ENCODE measurements around the gene HS6ST2.

HS6ST2 gene

DNA sequence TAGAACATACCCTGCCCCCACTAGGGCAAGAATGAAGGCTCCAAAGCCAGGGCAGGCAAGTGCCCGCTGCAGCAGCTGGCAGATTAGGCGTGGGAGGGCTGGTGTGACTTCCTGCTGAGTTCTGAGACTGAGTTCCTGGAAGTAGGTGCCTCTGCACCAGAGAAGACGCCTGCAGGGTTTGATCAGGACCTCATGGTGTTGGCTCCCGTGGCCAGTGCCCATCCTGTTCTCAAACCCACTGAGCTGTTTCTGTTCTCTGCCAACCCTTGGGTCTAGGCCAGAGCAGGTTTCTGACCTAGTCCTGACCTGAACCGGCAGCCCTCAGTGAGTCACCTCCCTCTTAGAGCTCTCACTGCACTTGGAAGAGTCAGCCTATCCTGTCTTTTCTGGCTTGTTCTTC lies 220.7 kb downstream of the HS6ST2 start:
- no peak for DNase-seq

DNA sequence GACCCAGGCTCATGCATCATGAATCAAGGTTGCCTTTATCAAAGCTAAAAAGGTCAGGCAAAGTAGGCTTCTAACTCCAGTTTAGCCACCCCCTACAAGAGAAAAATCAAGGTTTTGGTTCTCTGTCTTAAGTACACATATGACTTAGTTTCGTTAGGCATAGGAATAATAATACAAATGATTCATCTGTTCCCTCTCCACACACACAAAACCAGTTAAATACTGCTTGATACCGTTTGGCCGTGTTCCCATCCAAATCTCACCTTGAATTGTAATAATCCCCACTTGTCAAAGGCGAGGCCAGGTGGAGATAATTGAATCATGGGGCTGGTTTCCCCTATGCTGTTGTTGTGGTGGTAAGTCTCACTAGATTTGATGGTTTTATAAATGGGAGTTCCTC lies 226.2 kb downstream of the HS6ST2 start:
- DNase-seq: no peak

GRCh38 chrX:132730726-132731125 lies 227.7 kb downstream of the HS6ST2 start:
- no peak for DNase-seq

- DNase-seq: no peak
These were observed 228.2 kb downstream of the HS6ST2 start for GRCh38 chrX:132730266-132730665.

GRCh38 chrX:132728296-132728695 lies 230.1 kb downstream of the HS6ST2 start:
- DNase-seq: no peak

DNA sequence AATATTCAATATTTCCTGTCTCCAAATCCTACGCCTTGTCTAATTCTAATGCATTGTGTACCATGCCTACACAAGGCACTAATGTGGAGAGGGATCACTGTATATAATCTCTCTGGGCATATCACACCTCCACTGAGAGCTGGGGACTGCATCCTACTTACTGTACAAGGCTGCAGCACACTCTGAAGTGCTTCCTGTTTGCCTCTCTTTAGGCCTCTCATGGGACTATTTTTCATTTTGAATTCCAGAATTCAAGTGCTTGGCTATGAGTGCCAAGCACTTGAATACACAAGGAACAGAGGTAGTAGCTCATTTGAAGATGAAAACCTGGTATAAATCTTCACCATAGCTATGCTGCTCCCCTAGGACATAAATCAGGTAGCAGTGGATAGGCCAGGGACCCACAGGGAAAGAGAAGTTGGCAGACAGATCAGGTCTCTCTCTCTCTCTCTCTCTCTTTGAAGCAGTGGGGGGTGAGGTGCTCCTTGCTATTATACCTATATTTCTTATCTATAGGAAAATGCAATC lies 239.9 kb downstream of the HS6ST2 start:
- DNase-seq: no peak

- no peak for DNase-seq
These were observed 242.4 kb downstream of the HS6ST2 start for GRCh38 chrX:132716006-132716405.

- no peak for DNase-seq
These were observed 243.5 kb downstream of the HS6ST2 start for GRCh38 chrX:132714913-132715312.

GRCh38 chrX:132712350-132712749 lies 246.1 kb downstream of the HS6ST2 start:
- DNase-seq: no peak

- DNase-seq: no peak
These were observed 247.7 kb downstream of the HS6ST2 start for GRCh38 chrX:132710656-132711155.

GRCh38 chrX:132708529-132708928 lies 249.9 kb downstream of the HS6ST2 start:
- no peak for DNase-seq

DNA sequence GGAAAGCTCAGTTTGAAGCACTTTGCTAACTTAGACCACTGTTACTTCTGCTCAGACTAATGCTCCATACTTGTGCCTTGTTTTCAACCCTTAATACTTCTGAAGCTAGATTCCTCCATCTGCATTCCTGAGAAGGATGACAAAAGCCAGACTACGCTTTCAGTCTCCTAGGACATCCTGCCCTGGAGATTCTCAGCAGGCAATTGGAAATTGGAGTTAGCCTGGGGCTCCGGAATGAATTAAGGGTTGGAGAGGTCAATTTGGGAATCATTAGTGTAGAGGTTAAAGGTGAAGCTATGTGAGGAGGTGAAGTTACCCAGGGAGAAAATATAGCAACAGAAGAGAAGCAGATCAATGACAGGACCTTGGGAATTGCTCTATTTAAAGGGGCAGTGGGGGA lies 253.7 kb downstream of the HS6ST2 start:
- DNase-seq: no peak

GRCh38 chrX:132694382-132694781 lies 264.0 kb downstream of the HS6ST2 start:
- no peak for DNase-seq

DNA sequence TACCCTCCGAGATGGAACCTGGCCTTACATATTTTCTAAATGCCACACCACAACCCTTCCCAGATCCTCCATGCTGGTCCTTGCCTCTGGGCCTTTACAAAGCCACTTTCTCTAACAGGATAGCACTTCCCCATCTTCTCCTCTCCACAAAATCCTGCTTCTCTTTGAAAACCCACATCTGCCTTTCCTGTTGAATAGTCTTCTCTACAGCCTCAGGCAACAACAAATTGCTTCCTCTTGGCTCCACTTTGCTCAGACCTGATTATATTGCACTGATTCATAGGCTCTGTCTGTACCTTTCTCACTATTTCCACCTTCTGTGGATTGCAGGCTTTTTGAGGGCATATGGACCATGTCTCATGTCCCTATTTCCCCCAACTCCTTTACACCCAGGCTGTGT lies 265.9 kb downstream of the HS6ST2 start:
- no peak for DNase-seq

DNA sequence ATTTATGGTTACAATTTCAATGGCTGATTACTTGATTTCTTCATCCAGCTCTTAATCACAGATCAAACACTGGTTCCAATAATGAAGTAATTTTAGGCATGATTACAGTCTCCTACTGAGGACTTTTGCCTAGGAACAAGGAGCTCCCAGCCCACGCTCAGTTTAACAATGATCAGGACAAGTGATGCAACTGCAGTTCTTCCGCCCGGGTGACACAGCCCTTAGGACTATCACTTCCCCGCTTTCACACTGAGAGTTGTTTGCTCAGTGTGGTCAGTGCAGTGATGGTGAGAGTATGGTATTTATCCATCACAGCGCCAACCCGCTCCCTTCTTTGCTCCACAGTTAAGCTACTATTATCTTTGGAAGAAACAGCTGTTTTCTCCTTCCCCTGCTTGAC lies 266.4 kb downstream of the HS6ST2 start:
- DNase-seq: no peak

- DNase-seq: no peak
These were observed 268.5 kb downstream of the HS6ST2 start for GRCh38 chrX:132689612-132690563.

DNA sequence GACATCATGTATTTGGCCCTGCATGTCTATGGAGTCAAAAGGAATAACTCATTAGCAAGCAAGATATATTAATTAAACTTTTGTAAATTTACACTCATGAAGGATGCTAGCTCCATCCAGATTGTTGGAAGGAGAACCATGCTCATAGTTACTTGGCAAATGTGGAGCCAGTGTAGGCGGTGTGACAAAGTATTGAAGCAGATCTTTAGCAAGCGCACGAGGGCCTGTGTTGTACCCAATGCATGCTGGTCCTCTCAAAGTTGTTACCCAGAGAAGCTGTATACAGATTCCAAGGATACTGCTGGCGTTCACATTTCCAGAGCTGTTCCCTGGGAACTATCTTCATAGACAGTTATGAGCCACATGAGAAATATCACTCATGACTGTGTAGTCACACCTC lies 273.2 kb downstream of the HS6ST2 start:
- no peak for DNase-seq

- no peak for DNase-seq
These were observed 281.2 kb downstream of the HS6ST2 start for GRCh38 chrX:132677233-132677716.

GRCh38 chrX:132676561-132677186 lies 281.8 kb downstream of the HS6ST2 start:
- no peak for DNase-seq

- no peak for DNase-seq
These were observed 282.3 kb downstream of the HS6ST2 start for GRCh38 chrX:132676102-132676501.

- no peak for DNase-seq
These were observed 285.1 kb downstream of the HS6ST2 start for GRCh38 chrX:132673331-132673730.

DNA sequence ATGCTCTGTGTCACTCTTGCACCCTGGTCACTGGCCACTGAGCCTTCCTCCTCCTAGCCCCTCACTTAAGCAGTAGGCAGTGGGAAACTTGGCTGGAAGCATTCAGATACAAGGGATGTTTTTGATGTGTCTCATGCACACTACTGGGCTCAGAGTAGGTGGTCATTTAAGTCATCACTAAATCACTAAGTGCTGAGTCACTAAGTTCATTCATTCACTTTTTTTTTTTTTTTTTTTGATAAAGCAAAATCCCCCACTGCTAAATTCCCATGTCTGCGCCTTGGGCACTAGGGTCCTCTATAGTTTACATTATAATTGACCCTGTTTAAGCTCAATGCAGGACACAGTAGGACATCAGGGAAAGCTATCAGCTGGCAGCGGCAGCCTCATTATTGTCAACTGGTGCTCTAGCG lies 287.2 kb downstream of the HS6ST2 start:
- no peak for DNase-seq

GRCh38 chrX:132669142-132669541 lies 289.3 kb downstream of the HS6ST2 start:
- DNase-seq: no peak

DNA sequence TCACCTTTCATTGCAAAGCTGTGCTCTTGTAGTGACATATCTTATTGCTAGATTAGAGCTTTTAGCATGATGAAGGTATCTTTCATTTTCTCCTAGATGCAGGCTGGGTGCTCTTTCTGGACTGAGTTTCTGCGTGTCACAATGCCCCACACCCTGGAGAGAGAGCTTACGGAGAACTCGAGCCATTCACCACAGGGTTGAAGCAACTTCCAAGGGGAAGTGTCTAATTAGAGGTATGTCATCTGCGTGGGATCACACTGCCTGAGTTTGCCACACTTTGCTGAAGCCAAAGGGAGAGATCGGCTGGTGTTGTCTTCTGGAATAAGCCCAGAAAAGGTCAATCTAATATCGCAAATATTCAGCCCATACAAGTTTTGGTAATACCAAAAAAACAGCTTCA lies 290.3 kb downstream of the HS6ST2 start:
- DNase-seq: no peak

All from cerebellar nuclear complex (tissue), 1 donor.